G401 (cell line): ENCODE measurements around the gene FTH1. TPM values are rescaled to one million over a fixed set of nuclear protein-coding genes. Genes with fewer than 3 reads are reported as not detected.
A peak's percentile ranks its signal among the peaks of the same experiment; 100 is the strongest.
"Not testable (repeated sequence)": the region's sequence is repeated elsewhere in the genome, so short reads cannot be mapped to it uniquely, and the experiment has no call there.

Experiments
- DNase-seq: peaks from one replicate; pipeline ENCODE4 v3.0.0-alpha.2; 2015; ENCODE audit warnings: low spot score
- in situ Hi-C: cut with HindIII; loops from 2 replicates; pipeline ENCODE4 v1.10.0; 2016; ENCODE audit warnings: low sequenced_read_pairs, mixed read lengths
- total RNA-seq: library from RNA; depleted of rRNA; stranded (reverse); fragments of >200 nt; shearing (Covaris generic); gene quantifications from 2 replicates; pipeline ENCODE4 v1.2.3, GENCODE V29; 2014

FTH1 gene
- total RNA-seq, 1 experiment from 2014 or later, result 699 TPM

GRCh38 chr11:61966734-61967115, 709 bp downstream of the FTH1 start:
- DNase-seq, result peak; percentile 62
- in situ Hi-C loops, result no loop called here

- in situ Hi-C loops, DNase-seq: not testable (repeated sequence)
These were observed 2.7 kb downstream of the FTH1 start for GRCh38 chr11:61964666-61965271.

GRCh38 chr11:61964058-61964665, 3.3 kb downstream of the FTH1 start:
- no peak for DNase-seq
- in situ Hi-C loops, result no loop called here

- in situ Hi-C loops, result no loop called here
- DNase-seq, result no peak
These were observed 4.0 kb downstream of the FTH1 start for GRCh38 chr11:61963282-61964057.

GRCh38 chr11:61963016-61963281, 4.5 kb downstream of the FTH1 start:
- in situ Hi-C loops, result no loop called here
- peak; percentile 12 for DNase-seq

GRCh38 chr11:61962213-61963015, 5.0 kb downstream of the FTH1 start:
- peak; percentile 15 for DNase-seq
- in situ Hi-C loops, result no loop called here

- DNase-seq, result peak; percentile 27
- in situ Hi-C loops, result no loop called here
These were observed 5.7 kb downstream of the FTH1 start for GRCh38 chr11:61961570-61962212.

GRCh38 chr11:61960532-61960931, 6.9 kb downstream of the FTH1 start:
- DNase-seq, result no peak
- in situ Hi-C loops, result no loop called here

- in situ Hi-C loops, result no loop called here
- DNase-seq, result no peak
These were observed 7.8 kb downstream of the FTH1 start for GRCh38 chr11:61959678-61960077.

- in situ Hi-C loops, result no loop called here
- DNase-seq, result no peak
These were observed 8.3 kb downstream of the FTH1 start for GRCh38 chr11:61959114-61959513.

GRCh38 chr11:61958590-61958989, 8.8 kb downstream of the FTH1 start:
- no peak for DNase-seq
- in situ Hi-C loops, result no loop called here

- in situ Hi-C loops, result no loop called here
- no peak for DNase-seq
These were observed 10.2 kb downstream of the FTH1 start for GRCh38 chr11:61957021-61957770.

- in situ Hi-C loops, result no loop called here
- no peak for DNase-seq
These were observed 11.0 kb downstream of the FTH1 start for GRCh38 chr11:61956191-61957020.

GRCh38 chr11:61955422-61956135, 11.9 kb downstream of the FTH1 start:
- in situ Hi-C loops, result no loop called here

GRCh38 chr11:61954851-61955421, 12.5 kb downstream of the FTH1 start:
- in situ Hi-C loops, result no loop called here

More at GRCh38 chr11:61955422-61956135, 11.9 kb downstream of the FTH1 start:
- DNase-seq, result no peak

GRCh38 chr11:61954106-61954850, 13.2 kb downstream of the FTH1 start:
- no peak for DNase-seq
- in situ Hi-C loops, result no loop called here

More at GRCh38 chr11:61954851-61955421, 12.5 kb downstream of the FTH1 start:
- DNase-seq, result no peak
